HepG2 (cell line): Measurements from ENCODE around the gene FITM1. TPM values are rescaled to one million over a fixed set of nuclear protein-coding genes. Genes with fewer than 3 reads are reported as not detected.

Experiments
- AKAP8 ChIP-seq: sonication (generic); formaldehyde crosslinking; IDR thresholded peaks from 2 replicates; pipeline ENCODE4 v1.5.1; 2020; ENCODE audit warnings: mild to moderate bottlenecking, missing genetic modification reagents
- BRCA1 ChIP-seq: sonication (generic); formaldehyde crosslinking; IDR thresholded peaks from 2 replicates; pipeline ENCODE4 v1.4.0; 2020; ENCODE audit warnings: missing genetic modification reagents
- CCAR2 ChIP-seq: fragments of 200-400 bp; formaldehyde crosslinking; optimal IDR thresholded peaks from 2 replicates; pipeline ENCODE3; 2018; ENCODE audit warnings: low read depth, mild to moderate bottlenecking, low read length, moderate library complexity
- FOXP1 ChIP-seq, 2 experiments: fragments of 450-650 bp in 1 of 2; IDR thresholded peaks; 2 replicates each; pipeline ENCODE4 v1.6.1; 2017 to 2018; ENCODE audit warnings: antibody characterized with exemption in 1 of 2
- MXI1 ChIP-seq: IDR thresholded peaks from 3 replicates; pipeline ENCODE4 v1.6.1; 2012; ENCODE audit warnings: low read depth, low read length, inconsistent platforms, borderline replicate concordance
- NBN ChIP-seq: fragments of 450-650 bp; conservative IDR thresholded peaks from 2 replicates; pipeline ENCODE4 v1.6.1; 2017
- NCOA1 ChIP-seq: sonication (generic); formaldehyde crosslinking; IDR thresholded peaks from 2 replicates; pipeline ENCODE4 v1.9.0; 2021; ENCODE audit warnings: missing genetic modification reagents
- NFATC3 ChIP-seq: sonication (generic); formaldehyde crosslinking; IDR thresholded peaks from 2 replicates; pipeline ENCODE4 v1.5.1; 2020; ENCODE audit warnings: mild to moderate bottlenecking, missing genetic modification reagents
- PPARG ChIP-seq: conservative IDR thresholded peaks from 2 replicates; pipeline ENCODE4 v1.6.1; 2016; ENCODE audit warnings: missing biosample characterization, missing genetic modification reagents
- REL ChIP-seq: sonication (generic); formaldehyde crosslinking; conservative IDR thresholded peaks from 2 replicates; pipeline ENCODE4 v1.8.0; 2022; ENCODE audit warnings: mild to moderate bottlenecking, missing genetic modification reagents, moderate library complexity
- ZFYVE20 ChIP-seq: sonication (generic); formaldehyde crosslinking; IDR thresholded peaks from 2 replicates; pipeline ENCODE4 v1.8.0; 2023; ENCODE audit warnings: low read depth, mild to moderate bottlenecking, moderate library complexity, missing genetic modification reagents, borderline replicate concordance
- ZNF180 ChIP-seq: sonication (generic); formaldehyde crosslinking; IDR thresholded peaks from 2 replicates; pipeline ENCODE4 v1.4.0; 2020; ENCODE audit warnings: low read depth, missing genetic modification reagents, borderline replicate concordance
- ZNF3 ChIP-seq: IDR thresholded peaks from 2 replicates; pipeline ENCODE4 v1.7.0; 2017; ENCODE audit warnings: inconsistent platforms
- ZNF557 ChIP-seq: sonication (generic); formaldehyde crosslinking; IDR thresholded peaks from 2 replicates; pipeline ENCODE4 v1.4.0; 2020; ENCODE audit warnings: missing genetic modification reagents
- ZNF572 ChIP-seq: sonication (generic); formaldehyde crosslinking; IDR thresholded peaks from 2 replicates; pipeline ENCODE4 v1.5.1; 2020; ENCODE audit warnings: mild to moderate bottlenecking, missing genetic modification reagents
- ZNF589 ChIP-seq: sonication (generic); formaldehyde crosslinking; conservative IDR thresholded peaks from 2 replicates; pipeline ENCODE4 v1.8.0; 2022; ENCODE audit warnings: mild to moderate bottlenecking, moderate library complexity, missing genetic modification reagents
- ZNF598 ChIP-seq: sonication (generic); formaldehyde crosslinking; IDR thresholded peaks from 2 replicates; pipeline ENCODE4 v1.5.1; 2020; ENCODE audit warnings: mild to moderate bottlenecking, missing genetic modification reagents, borderline replicate concordance
- ZNF619 ChIP-seq: sonication (generic); formaldehyde crosslinking; IDR thresholded peaks from 2 replicates; pipeline ENCODE4 v1.4.0; 2020; ENCODE audit warnings: mild to moderate bottlenecking, missing genetic modification reagents
- ZSCAN30 ChIP-seq: sonication (generic); formaldehyde crosslinking; IDR thresholded peaks from 2 replicates; pipeline ENCODE4 v1.5.0; 2020; ENCODE audit warnings: mild to moderate bottlenecking, missing genetic modification reagents
- polyA plus RNA-seq, 8 experiments: library from polyadenylated mRNA; depleted of rRNA in 3 of 8; stranded (reverse) in 7 of 8; unstranded in 1 of 8; fragments of >200 nt; fragmentation: Illumina TruSeq in 4 of 8; extraction: Trizol in 4 of 8; gene quantifications; 2 replicates each; pipeline versions ENCODE4 v1.2.1 to v1.2.3, GENCODE V29; 2011 to 2016; ENCODE audit warnings: low read depth in 4 of 8, missing spikeins in 1 of 8, mixed read lengths in 1 of 8; ENCODE audit not compliant: insufficient read depth in 1 of 8
- total RNA-seq, 5 experiments: library from RNA; depleted of rRNA; stranded (reverse); fragments of >200 nt; fragmentation: Illumina TruSeq; extraction: Trizol; gene quantifications; 2 replicates each; pipeline ENCODE4 v1.2.3, GENCODE V29; 2016; ENCODE audit warnings: low read depth in 1 of 5
- TF ChIP-seq, protein P1 (sequence below): sonication (generic); formaldehyde crosslinking; IDR thresholded peaks from 2 replicates; pipeline ENCODE4 v1.9.0; 2021; ENCODE audit warnings: missing genetic modification reagents, borderline replicate concordance
- TF ChIP-seq, protein P2 (sequence below), 2 experiments: sonication (generic) in 1 of 2; formaldehyde crosslinking in 1 of 2; IDR thresholded peaks; 2 replicates each; pipeline versions ENCODE4 v1.4.0 to v1.6.1; 2018 to 2020; ENCODE audit warnings: missing genetic modification reagents in 2 of 2, borderline replicate concordance in 1 of 2, low read depth in 1 of 2, mild to moderate bottlenecking in 1 of 2, missing biosample characterization in 1 of 2
- TF ChIP-seq, protein P3 (sequence below): sonication (generic); formaldehyde crosslinking; IDR thresholded peaks from 2 replicates; pipeline ENCODE4 v1.4.0; 2020; ENCODE audit warnings: missing genetic modification reagents
- TF ChIP-seq, protein P4 (sequence below): sonication (generic); IDR thresholded peaks from 2 replicates; pipeline ENCODE4 v1.6.1; 2016; ENCODE audit warnings: low read depth, borderline replicate concordance

FITM1 gene
- total and polyA plus RNA-seq, 2 of the 13 experiments (the other 11 are each of a cell fraction or from before 2014, with no cell fraction given): 2.7 to 5.8 TPM

DNA sequence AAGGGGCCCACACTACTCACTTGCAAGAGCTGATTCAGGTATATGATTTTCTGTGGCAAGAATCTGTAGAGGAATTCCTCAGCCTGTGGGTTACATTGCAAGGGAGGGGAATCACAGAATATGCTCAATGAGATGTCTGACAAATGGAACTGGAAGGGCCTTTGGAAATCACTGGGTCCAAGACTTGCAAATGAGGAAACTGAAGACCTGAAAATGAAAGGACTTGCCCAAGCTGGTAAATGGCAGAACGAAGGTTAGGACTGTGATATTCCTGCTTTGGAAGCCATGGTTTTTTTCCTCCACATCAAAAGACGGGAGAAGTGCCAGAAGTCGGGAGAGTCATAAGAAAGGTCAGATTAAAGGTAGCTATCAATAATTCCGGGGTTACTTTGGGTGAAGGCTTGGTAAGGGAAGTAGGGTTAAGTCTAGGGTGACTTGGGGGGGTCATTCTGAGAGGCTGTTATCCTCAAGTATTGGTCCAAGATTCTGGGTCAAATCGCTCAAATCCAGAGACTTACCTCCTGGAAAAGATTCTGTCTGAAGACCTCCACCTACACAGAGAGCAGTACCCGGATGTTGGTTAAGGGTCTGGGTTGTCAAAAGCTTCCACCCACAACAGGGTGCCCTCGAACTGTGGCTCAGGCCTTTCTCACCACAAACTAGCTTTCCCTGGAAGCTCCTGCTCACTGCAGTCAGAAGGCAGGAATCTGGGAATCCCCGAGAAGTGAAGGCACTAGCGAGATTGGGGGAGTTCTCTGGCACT lies 15.4 kb downstream of the FITM1 start (continued):
- no peak for TF ChIP-seq REL (CRISPR knock-in tag)
- TF ChIP-seq ZNF589 (CRISPR knock-in tag): no peak
- TF ChIP-seq, protein P1, sequence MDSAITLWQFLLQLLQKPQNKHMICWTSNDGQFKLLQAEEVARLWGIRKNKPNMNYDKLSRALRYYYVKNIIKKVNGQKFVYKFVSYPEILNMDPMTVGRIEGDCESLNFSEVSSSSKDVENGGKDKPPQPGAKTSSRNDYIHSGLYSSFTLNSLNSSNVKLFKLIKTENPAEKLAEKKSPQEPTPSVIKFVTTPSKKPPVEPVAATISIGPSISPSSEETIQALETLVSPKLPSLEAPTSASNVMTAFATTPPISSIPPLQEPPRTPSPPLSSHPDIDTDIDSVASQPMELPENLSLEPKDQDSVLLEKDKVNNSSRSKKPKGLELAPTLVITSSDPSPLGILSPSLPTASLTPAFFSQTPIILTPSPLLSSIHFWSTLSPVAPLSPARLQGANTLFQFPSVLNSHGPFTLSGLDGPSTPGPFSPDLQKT (CRISPR knock-in tag): no peak
- 0 out of 2 replicates have a peak, but pooled peaks have one; percentile 17 for TF ChIP-seq ZNF180 (CRISPR knock-in tag)
- no peak for TF ChIP-seq ZFYVE20 (CRISPR knock-in tag)
- no peak for TF ChIP-seq ZSCAN30 (CRISPR knock-in tag)
- peak; percentile 19; the same call in 1 of the 2 replicates for TF ChIP-seq BRCA1 (CRISPR knock-in tag)
- TF ChIP-seq NBN: no peak
- no peak for TF ChIP-seq PPARG (CRISPR knock-in tag)
- TF ChIP-seq NFATC3 (CRISPR knock-in tag): no peak
- TF ChIP-seq MXI1: no peak
- TF ChIP-seq, protein P2, sequence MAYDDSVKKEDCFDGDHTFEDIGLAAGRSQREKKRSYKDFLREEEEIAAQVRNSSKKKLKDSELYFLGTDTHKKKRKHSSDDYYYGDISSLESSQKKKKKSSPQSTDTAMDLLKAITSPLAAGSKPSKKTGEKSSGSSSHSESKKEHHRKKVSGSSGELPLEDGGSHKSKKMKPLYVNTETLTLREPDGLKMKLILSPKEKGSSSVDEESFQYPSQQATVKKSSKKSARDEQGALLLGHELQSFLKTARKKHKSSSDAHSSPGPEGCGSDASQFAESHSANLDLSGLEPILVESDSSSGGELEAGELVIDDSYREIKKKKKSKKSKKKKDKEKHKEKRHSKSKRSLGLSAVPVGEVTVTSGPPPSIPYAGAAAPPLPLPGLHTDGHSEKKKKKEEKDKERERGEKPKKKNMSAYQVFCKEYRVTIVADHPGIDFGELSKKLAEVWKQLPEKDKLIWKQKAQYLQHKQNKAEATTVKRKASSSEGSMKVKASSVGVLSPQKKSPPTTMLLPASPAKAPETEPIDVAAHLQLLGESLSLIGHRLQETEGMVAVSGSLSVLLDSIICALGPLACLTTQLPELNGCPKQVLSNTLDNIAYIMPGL (CRISPR knock-in tag; IDR thresholded peaks at IDR 0.05; ENCODE audit: borderline replicate concordance in 1 of 2, low read depth in 1 of 2): no peak; a peak in 1 of 4 replicates
- TF ChIP-seq ZNF3 (CRISPR knock-in tag): peak; percentile 40; the same call in 1 of the 2 replicates
- TF ChIP-seq ZNF598: no peak
- TF ChIP-seq AKAP8 (CRISPR knock-in tag): no peak
- TF ChIP-seq CCAR2: no peak
- no peak for TF ChIP-seq FOXP1 (IDR thresholded peaks at IDR 0.05)
- TF ChIP-seq FOXP1 (CRISPR knock-in tag; IDR thresholded peaks at IDR 0.05): no peak
- TF ChIP-seq ZNF619 (CRISPR knock-in tag): no peak
- TF ChIP-seq, protein P3, sequence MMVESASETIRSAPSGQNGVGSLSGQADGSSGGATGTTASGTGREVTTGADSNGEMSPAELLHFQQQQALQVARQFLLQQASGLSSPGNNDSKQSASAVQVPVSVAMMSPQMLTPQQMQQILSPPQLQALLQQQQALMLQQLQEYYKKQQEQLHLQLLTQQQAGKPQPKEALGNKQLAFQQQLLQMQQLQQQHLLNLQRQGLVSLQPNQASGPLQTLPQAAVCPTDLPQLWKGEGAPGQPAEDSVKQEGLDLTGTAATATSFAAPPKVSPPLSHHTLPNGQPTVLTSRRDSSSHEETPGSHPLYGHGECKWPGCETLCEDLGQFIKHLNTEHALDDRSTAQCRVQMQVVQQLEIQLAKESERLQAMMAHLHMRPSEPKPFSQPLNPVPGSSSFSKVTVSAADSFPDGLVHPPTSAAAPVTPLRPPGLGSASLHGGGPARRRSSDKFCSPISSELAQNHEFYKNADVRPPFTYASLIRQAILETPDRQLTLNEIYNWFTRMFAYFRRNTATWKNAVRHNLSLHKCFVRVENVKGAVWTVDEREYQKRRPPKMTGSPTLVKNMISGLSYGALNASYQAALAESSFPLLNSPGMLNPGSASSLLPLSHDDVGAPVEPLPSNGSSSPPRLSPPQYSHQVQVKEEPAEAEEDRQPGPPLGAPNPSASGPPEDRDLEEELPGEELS (CRISPR knock-in tag): peak; percentile 5; the same call in 1 of the 2 replicates
- TF ChIP-seq ZNF572: no peak
- no peak for TF ChIP-seq NCOA1
- TF ChIP-seq, protein P4, sequence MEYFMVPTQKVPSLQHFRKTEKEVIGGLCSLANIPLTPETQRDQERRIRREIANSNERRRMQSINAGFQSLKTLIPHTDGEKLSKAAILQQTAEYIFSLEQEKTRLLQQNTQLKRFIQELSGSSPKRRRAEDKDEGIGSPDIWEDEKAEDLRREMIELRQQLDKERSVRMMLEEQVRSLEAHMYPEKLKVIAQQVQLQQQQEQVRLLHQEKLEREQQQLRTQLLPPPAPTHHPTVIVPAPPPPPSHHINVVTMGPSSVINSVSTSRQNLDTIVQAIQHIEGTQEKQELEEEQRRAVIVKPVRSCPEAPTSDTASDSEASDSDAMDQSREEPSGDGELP: no peak
- TF ChIP-seq ZNF557 (CRISPR knock-in tag): peak; percentile 58; the same call in 1 of the 2 replicates
